ENCODE measurements around the gene WNT16.

DNA sequence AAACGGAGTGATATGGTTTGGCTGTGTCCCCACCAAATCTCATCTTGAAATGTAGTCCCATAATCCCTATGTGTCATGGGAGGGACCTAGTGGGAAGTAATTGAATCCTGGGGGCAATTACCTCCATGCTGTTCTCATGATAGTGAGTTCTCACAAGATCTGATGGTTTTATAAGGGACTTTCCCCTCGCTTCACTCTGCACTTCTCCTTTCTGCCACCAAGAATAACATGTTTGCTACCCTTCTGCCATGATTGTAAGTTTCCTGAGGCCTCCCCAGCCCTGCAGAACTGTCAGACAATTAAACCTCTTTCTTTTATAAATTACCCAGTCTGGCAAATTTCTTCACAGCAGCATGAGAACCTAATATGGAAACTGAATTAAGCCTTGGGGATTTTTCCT, 48.2 kb downstream of the WNT16 start:
- TF ChIP-seq, protein P1, sequence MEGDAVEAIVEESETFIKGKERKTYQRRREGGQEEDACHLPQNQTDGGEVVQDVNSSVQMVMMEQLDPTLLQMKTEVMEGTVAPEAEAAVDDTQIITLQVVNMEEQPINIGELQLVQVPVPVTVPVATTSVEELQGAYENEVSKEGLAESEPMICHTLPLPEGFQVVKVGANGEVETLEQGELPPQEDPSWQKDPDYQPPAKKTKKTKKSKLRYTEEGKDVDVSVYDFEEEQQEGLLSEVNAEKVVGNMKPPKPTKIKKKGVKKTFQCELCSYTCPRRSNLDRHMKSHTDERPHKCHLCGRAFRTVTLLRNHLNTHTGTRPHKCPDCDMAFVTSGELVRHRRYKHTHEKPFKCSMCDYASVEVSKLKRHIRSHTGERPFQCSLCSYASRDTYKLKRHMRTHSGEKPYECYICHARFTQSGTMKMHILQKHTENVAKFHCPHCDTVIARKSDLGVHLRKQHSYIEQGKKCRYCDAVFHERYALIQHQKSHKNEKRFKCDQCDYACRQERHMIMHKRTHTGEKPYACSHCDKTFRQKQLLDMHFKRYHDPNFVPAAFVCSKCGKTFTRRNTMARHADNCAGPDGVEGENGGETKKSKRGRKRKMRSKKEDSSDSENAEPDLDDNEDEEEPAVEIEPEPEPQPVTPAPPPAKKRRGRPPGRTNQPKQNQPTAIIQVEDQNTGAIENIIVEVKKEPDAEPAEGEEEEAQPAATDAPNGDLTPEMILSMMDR (IDR thresholded peaks at IDR 0.05; ENCODE audit: low read depth, low read length) = no peak
- no peak for TF ChIP-seq MYC (IDR thresholded peaks at IDR 0.05; ENCODE audit: low read depth, low read length)
- no peak for TF ChIP-seq POLR2A (IDR thresholded peaks at IDR 0.05; ENCODE audit: extremely low read depth, insufficient read length)
- TF ChIP-seq, protein P2, sequence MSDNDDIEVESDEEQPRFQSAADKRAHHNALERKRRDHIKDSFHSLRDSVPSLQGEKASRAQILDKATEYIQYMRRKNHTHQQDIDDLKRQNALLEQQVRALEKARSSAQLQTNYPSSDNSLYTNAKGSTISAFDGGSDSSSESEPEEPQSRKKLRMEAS (IDR thresholded peaks at IDR 0.05; ENCODE audit: low read depth, low read length) = no peak

Data from NB4 (cell line).